ENCODE data around the gene PHF20. TPM values are rescaled to one million over a fixed set of nuclear protein-coding genes. Genes with fewer than 3 reads are reported as not detected.

PHF20 gene
- total and polyA plus RNA-seq, 2 donors (not counting 3 experiments of a cell fraction or from before 2014, with no cell fraction given): 25.0 to 45.8 TPM

DNA sequence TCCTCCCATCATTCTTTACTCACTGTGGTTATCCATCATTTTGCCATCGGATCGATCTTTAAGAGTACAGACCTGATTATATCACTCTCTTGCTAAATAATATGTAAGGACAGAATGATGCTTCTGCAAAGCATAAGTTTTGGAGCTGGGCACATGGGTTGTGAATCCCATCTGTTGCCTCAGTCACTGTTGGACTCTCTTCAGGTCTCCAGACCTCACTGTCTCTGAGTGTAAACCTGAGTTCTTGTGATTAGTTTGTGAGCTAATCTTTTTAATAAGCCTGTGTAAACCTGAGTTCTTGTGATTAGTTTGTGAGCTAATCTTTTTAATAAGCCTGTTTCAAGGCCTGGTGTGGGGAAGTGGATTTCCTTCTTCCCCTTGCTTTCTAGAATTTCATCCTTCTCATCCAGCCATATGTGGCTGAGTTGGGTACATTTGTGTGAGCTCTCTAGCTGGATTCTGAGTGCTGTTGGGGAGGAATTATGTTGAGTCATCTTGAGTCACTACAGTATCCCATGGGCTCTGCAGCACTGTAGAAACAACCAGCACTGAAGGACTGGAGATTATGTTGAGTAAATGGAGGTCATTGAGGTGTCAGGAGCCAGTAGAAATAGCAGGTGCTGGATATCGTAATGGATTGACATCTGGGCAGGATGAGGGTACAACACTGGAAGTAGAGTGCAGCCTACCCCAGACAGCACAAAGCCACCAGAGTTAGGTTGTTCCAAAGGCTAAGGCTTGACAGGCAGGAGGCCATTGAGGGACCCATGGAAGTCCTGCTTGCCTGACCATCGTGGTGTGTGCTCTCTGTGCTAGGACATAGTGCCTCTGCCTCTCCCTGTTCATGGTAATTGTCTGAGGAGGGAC, 130.1 kb downstream of the PHF20 start:
- Histone ChIP-seq H3K9me1 (replicated peaks; ENCODE audit: control insufficient read depth, extremely low read depth, insufficient read depth, low read length) (no peaks in the 10 kb centered on the region), H3K4me2 (ENCODE audit: insufficient read depth, low read length) (no peak overlapping the region), H3K79me2 (ENCODE audit: control insufficient read depth, insufficient read depth, low read length) (no peaks in the 10 kb centered on the region), H3K27me3 (ENCODE audit: control insufficient read depth in 2 of 2, insufficient read depth in 2 of 2, low read length in 2 of 2) (no peaks in the 10 kb centered on the region), H3K9ac (replicated peaks; ENCODE audit: extremely low read depth, insufficient read depth, low read length) (no peak overlapping the region), H3K4me1 (ENCODE audit: control insufficient read depth, extremely low read depth, insufficient read depth, low read length) (peaks cover 10% of the 10 kb centered on the region), H2AFZ (ENCODE audit: low read depth, low read length) (no peak overlapping the region), H3K27ac (ENCODE audit: insufficient read depth, low read depth, low read length) (peak overlapping the region; percentile 40), H3K9me3 (replicated peaks; ENCODE audit: control insufficient read depth, insufficient read depth, low read length) (no peaks in the 10 kb centered on the region), H3K36me3 (ENCODE audit: control insufficient read depth in 2 of 2, extremely low read depth in 1 of 2, insufficient read depth in 2 of 2, low read length in 2 of 2) (peaks cover 0 to 8% of the 10 kb centered on the region in 2 experiments), H3K4me3 (replicated peaks in 1 of 3; ENCODE audit: insufficient read depth in 1 of 3, low read depth in 1 of 3, low read length in 3 of 3) (no peak overlapping the region), H4K20me1 (replicated peaks; ENCODE audit: control insufficient read depth, extremely low read depth, insufficient read depth, low read length) (no peaks in the 10 kb centered on the region)
- BruUV-seq (replicated peaks): no TSS peak
- FAIRE-seq (peak; percentile 84), DNase-seq (ENCODE audit: low read depth, low spot score) (peak; percentile 65)
- intact Hi-C loops (cut with micrococcal nuclease): no loop called here
- dilution Hi-C loops (cut with MboI; ENCODE audit: extremely low pct_ligation_motif_present, low sequenced_read_pairs): no loop called here
- ChIA-PET POLR2A (interaction anchor here (0.5 to 0.6 kb wide), 3 partner anchors 108 to 171 kb away, joined by 3 to 4 read pairs (median 3); no protein-coding TSS in a partner anchor), CTCF (interaction anchor here (0.6 to 1.3 kb wide), 4 partner anchors 10 to 52 kb away, joined by 3 to 7 read pairs (median 3); partner anchors contain the start of gene SCAND1)
- TF ChIP-seq POLR2AphosphoS5 (IDR thresholded peaks at IDR 0.05; ENCODE audit: insufficient read depth, low read depth, low read length) (no peak), GATA2 (IDR thresholded peaks at IDR 0.05; ENCODE audit: insufficient read depth, insufficient read length, low read depth, low read length) (no peak), EZH2 (IDR thresholded peaks at IDR 0.05; ENCODE audit: borderline replicate concordance, low read depth, low read length, severe bottlenecking) (no peak), POLR2A (IDR thresholded peaks at IDR 0.05; ENCODE audit: low read depth, low read length) (no peak), FOS (IDR thresholded peaks at IDR 0.05; ENCODE audit: borderline replicate concordance, insufficient read depth, low read length) (peak; percentile 85), JUN (IDR thresholded peaks at IDR 0.05; ENCODE audit: borderline replicate concordance, insufficient read depth, insufficient read length, low read depth) (peak; percentile 43), MYC (IDR thresholded peaks at IDR 0.05; ENCODE audit: low read depth, low read length) (no peak)
- TF ChIP-seq, protein P1, sequence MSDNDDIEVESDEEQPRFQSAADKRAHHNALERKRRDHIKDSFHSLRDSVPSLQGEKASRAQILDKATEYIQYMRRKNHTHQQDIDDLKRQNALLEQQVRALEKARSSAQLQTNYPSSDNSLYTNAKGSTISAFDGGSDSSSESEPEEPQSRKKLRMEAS (IDR thresholded peaks at IDR 0.05; ENCODE audit: insufficient read depth, insufficient read length): no peak
- TF ChIP-seq, protein P2, sequence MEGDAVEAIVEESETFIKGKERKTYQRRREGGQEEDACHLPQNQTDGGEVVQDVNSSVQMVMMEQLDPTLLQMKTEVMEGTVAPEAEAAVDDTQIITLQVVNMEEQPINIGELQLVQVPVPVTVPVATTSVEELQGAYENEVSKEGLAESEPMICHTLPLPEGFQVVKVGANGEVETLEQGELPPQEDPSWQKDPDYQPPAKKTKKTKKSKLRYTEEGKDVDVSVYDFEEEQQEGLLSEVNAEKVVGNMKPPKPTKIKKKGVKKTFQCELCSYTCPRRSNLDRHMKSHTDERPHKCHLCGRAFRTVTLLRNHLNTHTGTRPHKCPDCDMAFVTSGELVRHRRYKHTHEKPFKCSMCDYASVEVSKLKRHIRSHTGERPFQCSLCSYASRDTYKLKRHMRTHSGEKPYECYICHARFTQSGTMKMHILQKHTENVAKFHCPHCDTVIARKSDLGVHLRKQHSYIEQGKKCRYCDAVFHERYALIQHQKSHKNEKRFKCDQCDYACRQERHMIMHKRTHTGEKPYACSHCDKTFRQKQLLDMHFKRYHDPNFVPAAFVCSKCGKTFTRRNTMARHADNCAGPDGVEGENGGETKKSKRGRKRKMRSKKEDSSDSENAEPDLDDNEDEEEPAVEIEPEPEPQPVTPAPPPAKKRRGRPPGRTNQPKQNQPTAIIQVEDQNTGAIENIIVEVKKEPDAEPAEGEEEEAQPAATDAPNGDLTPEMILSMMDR (IDR thresholded peaks at IDR 0.05; ENCODE audit: extremely low read depth in 1 of 2, insufficient read depth in 1 of 2, low read depth in 1 of 2, low read length in 2 of 2): no peak
